HL-60 (cell line): ENCODE data around the gene MAP7D1.

Source experiments
- DNase-seq, 2 experiments: peaks; one replicate each; pipeline ENCODE4 v3.0.0-alpha.2; 2010 to 2020; ENCODE audit warnings: low read depth in 1 of 2, low spot score in 1 of 2
- H3K27ac ChIP-seq: fragments of 250-450 bp; sonication (Bioruptor Pico); replicated peaks from 2 replicates; pipeline ENCODE4 v1.5.1; 2020; ENCODE audit warnings: mild to moderate bottlenecking, moderate library complexity
- H3K27me3 ChIP-seq: fragments of 250-450 bp; sonication (Bioruptor Pico); 2 replicates; pipeline ENCODE4 v1.5.1; 2021; ENCODE audit warnings: mild to moderate bottlenecking, moderate library complexity; ENCODE audit not compliant: insufficient read depth, poor library complexity, severe bottlenecking
- H3K4me3 ChIP-seq: replicated peaks from 2 replicates; pipeline ENCODE4 v1.5.1; 2011; ENCODE audit warnings: mild to moderate bottlenecking, control low read depth, low read length; ENCODE audit not compliant: insufficient read depth
- GABPA ChIP-seq: IDR thresholded peaks from 2 replicates; pipeline ENCODE4 v1.6.1; 2012; ENCODE audit warnings: low read depth
- POLR2AphosphoS5 ChIP-seq: IDR thresholded peaks from 2 replicates; pipeline ENCODE4 v1.6.1; 2012; ENCODE audit warnings: low read depth
- SPI1 ChIP-seq: IDR thresholded peaks from 2 replicates; pipeline ENCODE4 v1.6.1; 2012; ENCODE audit warnings: low read depth, mild to moderate bottlenecking, borderline replicate concordance
- TF ChIP-seq, protein P1 (sequence below): IDR thresholded peaks from one replicate; pipeline ENCODE4 v1.5.1; 2011; ENCODE audit warnings: low read length, control low read depth, inconsistent platforms; ENCODE audit not compliant: insufficient read depth
- TF ChIP-seq, protein P2 (sequence below): IDR thresholded peaks from 2 replicates; pipeline ENCODE4 v1.6.1; 2012; ENCODE audit warnings: low read depth; ENCODE audit not compliant: insufficient replicate concordance

The MAP7D1 gene

DNA sequence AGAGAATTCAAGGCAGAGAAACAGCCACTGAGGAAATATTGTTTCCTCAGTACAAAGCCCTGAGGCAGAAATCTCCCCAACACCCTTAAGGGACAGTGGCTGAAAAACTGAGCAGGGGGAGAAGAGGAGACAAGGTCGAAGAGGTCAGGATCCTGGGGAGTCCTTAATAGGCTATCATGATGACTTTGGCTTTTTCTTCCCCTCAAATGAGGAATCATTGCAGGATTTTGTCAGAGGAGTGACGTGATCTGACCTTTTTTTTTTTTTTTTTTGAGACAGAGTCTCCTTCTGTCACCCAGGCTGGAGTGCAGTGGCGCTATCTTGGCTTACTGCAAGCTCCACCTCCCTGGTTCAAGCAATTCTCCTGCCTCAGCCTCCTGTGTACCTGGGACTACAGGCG lies 10.2 kb downstream of the MAP7D1 start:
- Histone ChIP-seq H3K27ac (no peak overlapping the region), H3K4me3 (no peak overlapping the region), H3K27me3 (no peaks in the 10 kb centered on the region)
- DNase-seq = no peak
- TF ChIP-seq, protein P1, sequence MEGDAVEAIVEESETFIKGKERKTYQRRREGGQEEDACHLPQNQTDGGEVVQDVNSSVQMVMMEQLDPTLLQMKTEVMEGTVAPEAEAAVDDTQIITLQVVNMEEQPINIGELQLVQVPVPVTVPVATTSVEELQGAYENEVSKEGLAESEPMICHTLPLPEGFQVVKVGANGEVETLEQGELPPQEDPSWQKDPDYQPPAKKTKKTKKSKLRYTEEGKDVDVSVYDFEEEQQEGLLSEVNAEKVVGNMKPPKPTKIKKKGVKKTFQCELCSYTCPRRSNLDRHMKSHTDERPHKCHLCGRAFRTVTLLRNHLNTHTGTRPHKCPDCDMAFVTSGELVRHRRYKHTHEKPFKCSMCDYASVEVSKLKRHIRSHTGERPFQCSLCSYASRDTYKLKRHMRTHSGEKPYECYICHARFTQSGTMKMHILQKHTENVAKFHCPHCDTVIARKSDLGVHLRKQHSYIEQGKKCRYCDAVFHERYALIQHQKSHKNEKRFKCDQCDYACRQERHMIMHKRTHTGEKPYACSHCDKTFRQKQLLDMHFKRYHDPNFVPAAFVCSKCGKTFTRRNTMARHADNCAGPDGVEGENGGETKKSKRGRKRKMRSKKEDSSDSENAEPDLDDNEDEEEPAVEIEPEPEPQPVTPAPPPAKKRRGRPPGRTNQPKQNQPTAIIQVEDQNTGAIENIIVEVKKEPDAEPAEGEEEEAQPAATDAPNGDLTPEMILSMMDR = no peak
- TF ChIP-seq POLR2AphosphoS5 = no peak
- TF ChIP-seq SPI1 = no peak
- TF ChIP-seq, protein P2, sequence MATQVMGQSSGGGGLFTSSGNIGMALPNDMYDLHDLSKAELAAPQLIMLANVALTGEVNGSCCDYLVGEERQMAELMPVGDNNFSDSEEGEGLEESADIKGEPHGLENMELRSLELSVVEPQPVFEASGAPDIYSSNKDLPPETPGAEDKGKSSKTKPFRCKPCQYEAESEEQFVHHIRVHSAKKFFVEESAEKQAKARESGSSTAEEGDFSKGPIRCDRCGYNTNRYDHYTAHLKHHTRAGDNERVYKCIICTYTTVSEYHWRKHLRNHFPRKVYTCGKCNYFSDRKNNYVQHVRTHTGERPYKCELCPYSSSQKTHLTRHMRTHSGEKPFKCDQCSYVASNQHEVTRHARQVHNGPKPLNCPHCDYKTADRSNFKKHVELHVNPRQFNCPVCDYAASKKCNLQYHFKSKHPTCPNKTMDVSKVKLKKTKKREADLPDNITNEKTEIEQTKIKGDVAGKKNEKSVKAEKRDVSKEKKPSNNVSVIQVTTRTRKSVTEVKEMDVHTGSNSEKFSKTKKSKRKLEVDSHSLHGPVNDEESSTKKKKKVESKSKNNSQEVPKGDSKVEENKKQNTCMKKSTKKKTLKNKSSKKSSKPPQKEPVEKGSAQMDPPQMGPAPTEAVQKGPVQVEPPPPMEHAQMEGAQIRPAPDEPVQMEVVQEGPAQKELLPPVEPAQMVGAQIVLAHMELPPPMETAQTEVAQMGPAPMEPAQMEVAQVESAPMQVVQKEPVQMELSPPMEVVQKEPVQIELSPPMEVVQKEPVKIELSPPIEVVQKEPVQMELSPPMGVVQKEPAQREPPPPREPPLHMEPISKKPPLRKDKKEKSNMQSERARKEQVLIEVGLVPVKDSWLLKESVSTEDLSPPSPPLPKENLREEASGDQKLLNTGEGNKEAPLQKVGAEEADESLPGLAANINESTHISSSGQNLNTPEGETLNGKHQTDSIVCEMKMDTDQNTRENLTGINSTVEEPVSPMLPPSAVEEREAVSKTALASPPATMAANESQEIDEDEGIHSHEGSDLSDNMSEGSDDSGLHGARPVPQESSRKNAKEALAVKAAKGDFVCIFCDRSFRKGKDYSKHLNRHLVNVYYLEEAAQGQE = no peak
- TF ChIP-seq GABPA = no peak

DNA sequence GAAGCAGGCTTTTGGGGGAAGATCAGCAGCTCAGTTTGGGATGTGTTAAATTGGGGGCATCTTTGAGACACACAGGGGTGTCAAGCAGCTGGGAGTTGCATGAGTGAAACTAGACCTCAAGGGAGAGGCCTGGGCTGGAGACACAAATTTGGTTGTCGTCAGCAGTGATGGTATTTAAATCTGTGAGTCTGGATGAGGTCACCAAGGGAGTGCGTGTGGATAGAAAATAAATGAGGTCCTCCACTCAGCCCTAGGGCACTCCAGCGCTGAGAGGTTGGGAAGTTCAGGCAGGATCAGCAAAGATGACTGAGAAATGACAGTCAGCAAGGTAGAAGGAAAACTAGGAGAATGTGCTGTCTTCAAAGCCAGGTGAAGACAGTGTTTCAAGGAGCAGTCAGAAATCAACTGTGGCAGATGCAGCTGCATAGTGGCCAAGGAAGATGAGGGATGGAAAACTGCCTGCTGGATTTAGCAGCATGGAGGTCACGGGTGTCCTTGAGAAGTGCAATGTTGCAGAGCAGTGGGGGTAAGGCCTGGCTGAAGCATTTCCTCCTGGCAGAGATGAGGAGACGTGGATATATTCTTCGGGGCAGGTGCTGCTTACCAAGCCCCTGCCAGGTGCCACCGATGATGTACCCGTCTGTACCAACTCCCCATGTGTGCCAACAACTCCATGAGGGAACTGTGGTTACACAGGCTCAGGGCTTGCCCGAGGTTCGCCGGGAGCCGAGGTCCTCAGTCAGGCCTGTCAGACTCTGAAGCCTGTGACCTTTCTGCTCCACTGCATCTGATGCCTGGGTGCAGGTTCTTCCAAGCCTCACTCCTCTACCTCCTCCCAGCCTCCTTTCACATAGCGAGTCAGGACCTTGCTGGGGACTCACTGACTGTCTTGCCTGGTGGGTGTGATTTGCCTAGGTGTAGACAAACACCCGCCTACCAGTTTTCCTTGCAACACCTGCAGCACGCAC lies 11.3 kb downstream of the MAP7D1 start:
- Histone ChIP-seq H3K4me3 (no peak overlapping the region), H3K27me3 (no peaks in the 10 kb centered on the region), H3K27ac (no peak overlapping the region)
- TF ChIP-seq SPI1 (no peak), GABPA (no peak), POLR2AphosphoS5 (no peak)
- TF ChIP-seq, protein P2 = no peak
- TF ChIP-seq, protein P1 = no peak
- DNase-seq = no peak

DNA sequence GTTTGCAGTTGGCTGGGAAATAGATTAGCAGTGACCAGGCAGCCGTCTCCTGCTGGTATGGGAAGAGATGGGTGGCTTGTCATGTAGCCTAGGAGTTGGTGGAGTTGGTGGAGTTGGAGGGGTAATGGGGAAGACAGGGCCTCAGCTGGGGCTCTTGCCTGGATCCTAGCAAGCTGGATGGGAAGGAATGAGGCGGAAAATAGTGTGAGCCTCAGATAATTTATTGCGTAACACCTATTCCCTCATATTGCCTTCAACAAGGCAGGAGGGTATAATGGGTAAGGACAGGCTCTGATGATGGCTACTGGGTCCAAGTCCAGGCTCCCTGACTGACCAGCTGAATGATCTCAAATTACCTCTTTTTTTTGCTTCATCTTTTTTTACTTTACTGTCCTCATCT lies 12.6 kb downstream of the MAP7D1 start:
- DNase-seq = no peak
- TF ChIP-seq, protein P2 = no peak
- TF ChIP-seq GABPA (no peak), POLR2AphosphoS5 (no peak), SPI1 (no peak)
- TF ChIP-seq, protein P1 = no peak
- no peak overlapping the region for H3K27ac ChIP-seq
- H3K4me3 ChIP-seq = no peak overlapping the region
- no peaks in the 10 kb centered on the region for H3K27me3 ChIP-seq
